ENCODE measurements around the gene SORCS2.

SORCS2 gene

GRCh38 chr4:7254736-7255487 lies 62.6 kb downstream of the SORCS2 start:
- TF ChIP-seq CTCF (IDR thresholded peaks at IDR 0.05; ENCODE audit: extremely low read depth, insufficient read depth, missing control alignments): no peak
- in situ Hi-C loops (cut with MboI; ENCODE audit: low pct_unique_long_range_greater_than_20kb, low sequenced_read_pairs, unreplicated experiment): no loop called here
- peak; percentile 81 for DNase-seq (ENCODE audit: low spot score)

GRCh38 chr4:7255488-7255881 lies 63.1 kb downstream of the SORCS2 start:
- DNase-seq (ENCODE audit: low spot score): no peak
- in situ Hi-C loops (cut with MboI; ENCODE audit: low pct_unique_long_range_greater_than_20kb, low sequenced_read_pairs, unreplicated experiment): no loop called here
- TF ChIP-seq CTCF (IDR thresholded peaks at IDR 0.05; ENCODE audit: extremely low read depth, insufficient read depth, missing control alignments): no peak

GRCh38 chr4:7255996-7256395 lies 63.7 kb downstream of the SORCS2 start:
- in situ Hi-C loops (cut with MboI; ENCODE audit: low pct_unique_long_range_greater_than_20kb, low sequenced_read_pairs, unreplicated experiment): no loop called here

GRCh38 chr4:7256984-7257810 lies 64.9 kb downstream of the SORCS2 start:
- DNase-seq (ENCODE audit: low spot score): no peak
- TF ChIP-seq CTCF (IDR thresholded peaks at IDR 0.05; ENCODE audit: extremely low read depth, insufficient read depth, missing control alignments): no peak
- in situ Hi-C loops (cut with MboI; ENCODE audit: low pct_unique_long_range_greater_than_20kb, low sequenced_read_pairs, unreplicated experiment): no loop called here

More at GRCh38 chr4:7255996-7256395, 63.7 kb downstream of the SORCS2 start:
- no peak for DNase-seq (ENCODE audit: low spot score)
- no peak for TF ChIP-seq CTCF (IDR thresholded peaks at IDR 0.05; ENCODE audit: extremely low read depth, insufficient read depth, missing control alignments)

GRCh38 chr4:7259039-7259438 lies 66.7 kb downstream of the SORCS2 start:
- in situ Hi-C loops (cut with MboI; ENCODE audit: low pct_unique_long_range_greater_than_20kb, low sequenced_read_pairs, unreplicated experiment): no loop called here
- no peak for DNase-seq (ENCODE audit: low spot score)
- TF ChIP-seq CTCF (IDR thresholded peaks at IDR 0.05; ENCODE audit: extremely low read depth, insufficient read depth, missing control alignments): no peak

GRCh38 chr4:7260569-7260968 lies 68.2 kb downstream of the SORCS2 start:
- in situ Hi-C loops (cut with MboI; ENCODE audit: low pct_unique_long_range_greater_than_20kb, low sequenced_read_pairs, unreplicated experiment): no loop called here
- no peak for TF ChIP-seq CTCF (IDR thresholded peaks at IDR 0.05; ENCODE audit: extremely low read depth, insufficient read depth, missing control alignments)
- no peak for DNase-seq (ENCODE audit: low spot score)
